A549 (cell line): ENCODE results near the gene DNM3.

Experiments used
- EP300 ChIP-seq, 2 experiments: fragments of >200 bp; sonication (Bioruptor Twin); formaldehyde crosslinking; IDR thresholded peaks; 2 replicates in 1 of 2; 3 replicates in 1 of 2; pipeline ENCODE4 v1.6.1; 2016 to 2017
- JUN ChIP-seq, 2 experiments: fragments of >200 bp; sonication (Bioruptor Twin); formaldehyde crosslinking; IDR thresholded peaks; 2 replicates in 1 of 2; 3 replicates in 1 of 2; pipeline ENCODE4 v1.6.1; 2016 to 2017
- MYC ChIP-seq: IDR thresholded peaks from 2 replicates; pipeline ENCODE4 v1.6.1; 2012; ENCODE audit warnings: mild to moderate bottlenecking, inconsistent platforms, low read length, improper control_type of control experiment, borderline replicate concordance
- RAD21 ChIP-seq, 2 experiments: fragments of >200 bp in 1 of 2; sonication (Bioruptor Twin) in 1 of 2; formaldehyde crosslinking in 1 of 2; IDR thresholded peaks in 1 of 2; conservative IDR thresholded peaks in 1 of 2; 2 replicates in 1 of 2; 3 replicates in 1 of 2; pipeline ENCODE4 v1.6.1; 2012 to 2018; ENCODE audit warnings: inconsistent platforms in 1 of 2
- RCOR1 ChIP-seq: fragments of 150-350 bp; IDR thresholded peaks from 2 replicates; pipeline ENCODE4 v1.6.1; 2014; ENCODE audit warnings: antibody characterized with exemption, low read length, low read depth
- RFX5 ChIP-seq: fragments of 450-650 bp; IDR thresholded peaks from 2 replicates; pipeline ENCODE4 v1.7.1; 2014; ENCODE audit warnings: antibody characterized with exemption, mild to moderate bottlenecking, moderate library complexity
- SMC3 ChIP-seq: fragments of >200 bp; sonication (Bioruptor Twin); formaldehyde crosslinking; IDR thresholded peaks from 3 replicates; pipeline ENCODE4 v1.6.1; 2018; ENCODE audit warnings: inconsistent platforms
- TF ChIP-seq, protein P1 (sequence below): fragments of >200 bp; sonication (Bioruptor Twin); formaldehyde crosslinking; IDR thresholded peaks from 3 replicates; pipeline ENCODE4 v1.5.1; 2016
- TF ChIP-seq, protein P2 (sequence below): fragments of 450-650 bp; IDR thresholded peaks from 2 replicates; pipeline ENCODE4 v1.6.1; 2014; ENCODE audit warnings: antibody characterized with exemption

DNA sequence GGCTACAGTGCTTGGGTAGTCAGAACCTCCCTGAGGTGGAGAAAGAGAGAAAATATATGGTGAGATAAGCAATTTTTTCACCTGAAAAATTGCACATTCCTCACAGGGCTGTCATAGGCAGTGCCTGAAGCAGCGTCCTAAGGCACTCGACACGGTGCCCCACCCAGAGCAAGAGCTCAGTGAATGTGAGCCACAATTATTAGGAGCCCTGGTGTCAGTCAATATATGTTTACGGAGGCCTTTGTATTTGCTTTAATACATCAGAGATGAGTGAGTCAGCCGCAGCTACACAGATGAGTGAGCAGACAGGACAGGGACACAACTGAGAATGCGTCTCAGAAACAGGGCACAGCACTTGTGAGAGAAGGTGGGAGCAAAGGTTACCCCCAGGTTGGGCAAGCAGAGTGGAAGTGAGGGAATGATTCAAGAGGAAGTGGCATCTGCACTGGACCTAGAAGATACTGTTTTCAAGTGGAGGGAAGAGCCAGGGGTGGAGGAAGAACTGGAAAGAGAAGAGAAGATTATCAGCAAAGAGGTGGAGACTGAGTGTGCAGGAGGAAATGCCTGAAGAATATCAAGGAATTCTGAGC lies 607.8 kb downstream of the DNM3 start:
- TF ChIP-seq RCOR1, result no peak
- no peak for TF ChIP-seq RFX5
- TF ChIP-seq, protein P1, sequence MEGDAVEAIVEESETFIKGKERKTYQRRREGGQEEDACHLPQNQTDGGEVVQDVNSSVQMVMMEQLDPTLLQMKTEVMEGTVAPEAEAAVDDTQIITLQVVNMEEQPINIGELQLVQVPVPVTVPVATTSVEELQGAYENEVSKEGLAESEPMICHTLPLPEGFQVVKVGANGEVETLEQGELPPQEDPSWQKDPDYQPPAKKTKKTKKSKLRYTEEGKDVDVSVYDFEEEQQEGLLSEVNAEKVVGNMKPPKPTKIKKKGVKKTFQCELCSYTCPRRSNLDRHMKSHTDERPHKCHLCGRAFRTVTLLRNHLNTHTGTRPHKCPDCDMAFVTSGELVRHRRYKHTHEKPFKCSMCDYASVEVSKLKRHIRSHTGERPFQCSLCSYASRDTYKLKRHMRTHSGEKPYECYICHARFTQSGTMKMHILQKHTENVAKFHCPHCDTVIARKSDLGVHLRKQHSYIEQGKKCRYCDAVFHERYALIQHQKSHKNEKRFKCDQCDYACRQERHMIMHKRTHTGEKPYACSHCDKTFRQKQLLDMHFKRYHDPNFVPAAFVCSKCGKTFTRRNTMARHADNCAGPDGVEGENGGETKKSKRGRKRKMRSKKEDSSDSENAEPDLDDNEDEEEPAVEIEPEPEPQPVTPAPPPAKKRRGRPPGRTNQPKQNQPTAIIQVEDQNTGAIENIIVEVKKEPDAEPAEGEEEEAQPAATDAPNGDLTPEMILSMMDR, result no peak
- TF ChIP-seq JUN (IDR thresholded peaks at IDR 0.05), result peak in 1 of 2 experiments; percentile 31; a peak in 1 of 5 replicates
- TF ChIP-seq SMC3, result no peak; the same call in 2 of the 3 replicates
- TF ChIP-seq, protein P2, sequence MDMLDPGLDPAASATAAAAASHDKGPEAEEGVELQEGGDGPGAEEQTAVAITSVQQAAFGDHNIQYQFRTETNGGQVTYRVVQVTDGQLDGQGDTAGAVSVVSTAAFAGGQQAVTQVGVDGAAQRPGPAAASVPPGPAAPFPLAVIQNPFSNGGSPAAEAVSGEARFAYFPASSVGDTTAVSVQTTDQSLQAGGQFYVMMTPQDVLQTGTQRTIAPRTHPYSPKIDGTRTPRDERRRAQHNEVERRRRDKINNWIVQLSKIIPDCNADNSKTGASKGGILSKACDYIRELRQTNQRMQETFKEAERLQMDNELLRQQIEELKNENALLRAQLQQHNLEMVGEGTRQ, result no peak
- no peak; a peak in 1 of 5 replicates for TF ChIP-seq EP300 (IDR thresholded peaks at IDR 0.05)
- no peak for TF ChIP-seq RAD21 (conservative IDR thresholded peaks at IDR 0.05 in 1 of 2, IDR thresholded peaks at IDR 0.05 in 1 of 2)
- no peak for TF ChIP-seq MYC
